GM21447 (cell line): ENCODE results near the gene NABP1.
"Not testable (repeated sequence)": the region's sequence is repeated elsewhere in the genome, so short reads cannot be mapped to it uniquely, and the experiment has no call there.

Source experiments
- ATAC-seq: cut with Tn5 transposase; IDR thresholded peaks from one replicate; pipeline ENCODE4 v1.9.1; 2021; ENCODE audit not compliant: unreplicated experiment

Gene NABP1

GRCh38 chr2:191677646-191678436 is at the start of gene NABP1:
Gene NABP1 (plus strand): TSS chr2:191678136. CDS start chr2:191678615, 479 bp downstream.
- ATAC-seq, result peak; percentile 51

GRCh38 chr2:191629001-191629453 is 48.9 kb upstream of the NABP1 start:
- no peak for ATAC-seq

DNA sequence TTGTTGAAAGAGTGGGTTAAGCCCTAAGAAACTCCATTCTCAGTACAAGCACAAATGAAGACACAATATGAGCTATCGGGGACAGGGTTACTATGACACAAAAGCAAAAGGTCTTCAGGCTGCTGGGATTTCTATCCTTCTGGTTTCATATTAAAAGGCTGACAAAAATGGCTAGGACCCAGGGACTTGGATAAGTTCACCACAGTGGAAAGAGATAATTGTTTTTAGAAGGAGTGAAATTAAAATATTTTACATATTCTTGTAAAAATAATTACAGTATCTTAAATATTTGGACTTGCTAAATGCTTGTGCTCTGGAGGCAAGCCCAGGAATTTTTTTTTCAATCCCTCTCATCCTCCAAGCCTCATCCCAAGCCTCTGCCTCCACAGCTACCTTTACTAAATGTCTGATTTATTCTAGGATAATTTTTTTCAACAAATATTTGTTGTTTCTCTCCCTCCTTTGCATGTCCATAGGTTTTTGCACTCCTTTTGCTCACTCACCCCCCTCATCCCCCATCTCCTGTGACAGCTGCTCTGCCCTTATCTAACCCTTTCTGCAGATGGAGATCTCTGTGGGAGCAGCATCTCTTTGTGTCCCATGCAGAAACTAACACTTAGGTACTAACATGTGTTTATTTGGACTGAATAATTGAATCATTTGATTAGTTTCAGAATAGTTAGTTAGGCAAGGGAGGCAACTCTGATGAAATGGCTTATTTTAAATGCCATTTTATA is 47.8 kb upstream of the NABP1 start:
- ATAC-seq, result no peak

- no peak for ATAC-seq
Observed at GRCh38 chr2:191631754-191632153, 46.2 kb upstream of the NABP1 start.

DNA sequence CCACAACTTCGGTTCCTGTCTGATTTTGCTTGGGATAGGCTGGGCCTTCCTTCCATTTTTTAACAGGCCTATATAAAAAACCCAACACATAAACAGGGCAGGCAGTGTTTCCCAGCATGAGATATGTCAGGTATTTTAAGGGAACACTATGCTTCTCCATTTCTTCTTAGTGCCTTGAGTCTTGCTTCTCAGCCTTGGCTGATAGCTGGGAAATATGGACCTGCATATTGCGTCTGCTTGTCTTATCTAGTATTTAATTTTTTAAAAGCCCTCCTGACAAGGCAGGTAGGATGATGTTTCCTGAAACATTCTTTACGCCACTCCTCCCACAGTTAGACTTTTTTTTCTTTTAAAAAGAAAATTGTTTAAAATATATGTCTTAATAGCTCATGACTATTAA is 45.5 kb upstream of the NABP1 start:
- no peak for ATAC-seq

- ATAC-seq, result no peak
Observed at GRCh38 chr2:191634791-191635190, 43.1 kb upstream of the NABP1 start.

DNA sequence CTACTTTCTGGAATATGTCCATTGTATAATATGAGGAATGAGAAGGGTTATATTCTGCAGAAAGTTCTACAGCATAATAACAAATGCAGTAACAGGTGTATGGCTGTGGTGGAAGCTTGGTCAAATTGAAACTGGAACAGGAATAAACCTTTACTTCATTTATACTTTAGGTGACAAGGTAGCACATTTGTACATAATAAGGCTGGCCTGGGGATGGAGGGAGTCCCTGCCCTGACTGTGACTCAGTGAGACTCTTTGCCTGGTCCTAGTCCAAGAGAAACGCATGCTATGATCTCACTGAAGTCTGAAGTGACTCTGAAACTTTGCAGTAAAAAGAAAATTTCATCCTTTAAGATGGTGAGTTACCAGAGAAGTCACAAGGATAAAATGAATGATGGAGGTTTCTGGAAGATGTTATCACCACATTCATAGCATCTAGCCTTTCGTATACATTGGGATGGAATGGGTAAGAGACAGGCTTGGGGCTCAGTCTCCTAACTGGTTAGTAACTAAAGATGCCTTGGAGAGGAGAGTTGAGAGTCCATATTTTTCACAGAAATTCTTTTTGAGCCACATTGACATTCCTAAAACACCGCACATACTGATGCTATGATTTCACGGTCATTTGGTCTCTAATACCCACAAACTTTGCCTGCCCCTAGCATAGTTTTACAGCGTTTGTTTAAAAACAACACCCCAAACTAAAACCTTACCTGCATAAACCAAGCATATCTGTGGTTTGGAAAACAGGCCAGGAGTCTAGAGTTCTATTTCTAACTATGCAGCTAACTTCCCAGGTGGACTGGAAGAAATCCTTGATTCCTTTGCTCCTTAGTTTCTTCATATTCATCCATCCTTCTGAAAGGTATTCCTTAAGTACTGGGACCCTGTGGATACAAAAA is 42.4 kb upstream of the NABP1 start:
- peak; percentile 75 for ATAC-seq

DNA sequence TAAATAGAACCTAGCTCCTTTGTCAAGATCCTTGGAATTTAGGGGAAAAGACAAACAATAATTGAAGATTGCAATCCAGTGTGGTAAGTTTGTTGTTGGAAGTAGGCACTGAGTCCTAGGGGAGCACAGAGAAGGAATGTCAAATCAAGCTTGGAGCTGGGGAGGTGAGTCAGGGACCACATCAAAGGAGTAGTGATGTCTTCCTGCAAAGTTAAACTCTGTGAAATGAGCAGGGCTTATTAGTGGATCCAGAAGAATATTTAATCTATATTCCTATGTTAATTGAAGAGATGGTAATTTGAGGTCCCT is 41.7 kb upstream of the NABP1 start:
- ATAC-seq, result no peak

DNA sequence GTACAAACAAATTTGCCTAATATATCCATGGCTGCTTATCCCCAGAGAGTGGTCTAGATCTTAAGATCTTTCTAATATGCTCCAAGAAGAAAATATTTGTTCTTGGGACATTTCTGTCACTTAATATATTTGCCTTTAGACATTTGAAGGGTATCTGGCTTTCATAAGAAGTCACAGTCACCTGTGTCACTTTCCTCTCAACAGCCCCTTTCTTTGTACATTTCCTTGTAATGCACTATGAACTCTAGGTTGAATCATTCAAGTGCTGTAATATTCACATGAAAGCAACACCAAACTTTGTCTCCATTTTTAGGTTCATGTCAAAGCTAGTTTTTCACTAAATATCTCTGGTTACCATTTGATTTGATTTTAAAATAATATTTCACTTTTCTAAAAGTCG is 41.4 kb upstream of the NABP1 start:
- no peak for ATAC-seq

- peak; percentile 83 for ATAC-seq
Observed at GRCh38 chr2:191637182-191638078, 40.5 kb upstream of the NABP1 start.

- peak; percentile 14 for ATAC-seq
Observed at GRCh38 chr2:191638079-191638801, 39.7 kb upstream of the NABP1 start.

GRCh38 chr2:191638802-191639172 is 39.1 kb upstream of the NABP1 start:
- ATAC-seq, result no peak

- no peak for ATAC-seq
Observed at GRCh38 chr2:191641609-191642008, 36.3 kb upstream of the NABP1 start.

DNA sequence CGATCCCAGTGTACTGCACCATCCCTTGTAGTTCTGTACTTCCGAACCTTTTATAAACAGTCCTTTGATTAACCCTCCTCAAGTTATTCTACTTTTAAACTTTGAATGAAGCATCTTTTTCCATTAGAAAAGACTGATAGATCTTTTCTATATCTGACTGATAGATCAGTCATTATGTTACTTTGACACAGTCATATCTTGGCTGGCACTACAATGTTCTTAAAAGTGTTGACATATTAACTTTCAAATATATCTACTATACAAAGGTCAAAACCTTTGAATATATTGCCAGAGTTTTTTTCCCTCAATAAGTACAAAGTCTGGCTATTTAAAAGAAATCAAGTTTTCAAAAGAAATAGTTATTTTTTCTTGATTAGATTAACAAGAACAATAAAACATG is 35.4 kb upstream of the NABP1 start:
- no peak for ATAC-seq

GRCh38 chr2:191643429-191643828 is 34.5 kb upstream of the NABP1 start:
- no peak for ATAC-seq

- not testable (repeated sequence) for ATAC-seq
Observed at GRCh38 chr2:191644613-191645012, 33.3 kb upstream of the NABP1 start.

GRCh38 chr2:191645032-191645431 is 32.9 kb upstream of the NABP1 start:
- no peak for ATAC-seq

DNA sequence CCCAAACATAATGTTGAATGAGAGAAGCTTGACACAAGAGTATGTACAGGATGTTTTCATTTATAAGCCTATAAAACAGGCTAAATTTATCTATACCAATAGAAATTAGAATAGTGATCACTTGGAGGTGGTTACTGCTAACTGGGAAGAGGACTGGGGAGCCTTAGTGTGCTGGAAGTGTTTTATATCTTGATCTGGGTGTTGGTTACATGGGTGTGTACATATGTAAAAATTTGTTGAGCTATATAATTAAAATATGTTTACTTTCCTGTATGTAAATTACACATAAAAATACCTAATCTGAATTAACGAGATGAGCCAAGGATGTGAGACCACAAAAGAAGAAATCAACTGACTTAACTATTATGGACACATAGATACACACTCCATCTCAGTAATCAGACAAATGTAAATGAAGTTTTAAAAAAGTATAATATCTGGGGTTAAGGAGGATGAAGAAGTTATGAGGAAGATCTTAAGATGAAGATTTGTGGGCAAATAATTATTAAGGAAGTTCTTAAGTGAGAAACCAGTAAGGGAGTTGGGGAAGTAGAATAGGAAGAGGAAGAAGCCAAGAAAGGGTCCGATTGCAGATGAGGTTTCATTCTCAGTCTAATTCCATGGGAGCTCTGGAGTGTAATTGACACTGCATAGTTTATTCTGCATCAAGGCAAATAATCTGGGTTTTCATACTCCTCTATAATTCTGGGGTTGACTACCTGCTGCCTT is 32.3 kb upstream of the NABP1 start:
- ATAC-seq, result no peak
